Bronchial epithelial cell (primary cell): ENCODE data around the gene WHAMM. TPM values are rescaled to one million over a fixed set of nuclear protein-coding genes. Genes with fewer than 3 reads are reported as not detected.
A peak's percentile ranks its signal among the peaks of the same experiment; 100 is the strongest.

Source experiments
- DNase-seq: peaks from one replicate; pipeline ENCODE4 v3.0.0-alpha.2; 2010; ENCODE audit warnings: low read depth
- FAIRE-seq: peaks from 2 replicates; lab custom pipeline; 2011; peaks lifted over from hg19 to GRCh38; lab: Jason Lieb, UNC
- H3K27me3 ChIP-seq: 2 replicates; pipeline ENCODE4 v1.5.1; 2011; ENCODE audit warnings: low read length; ENCODE audit not compliant: control insufficient read depth, insufficient read depth
- H3K36me3 ChIP-seq: 2 replicates; pipeline ENCODE4 v1.5.1; 2011; ENCODE audit warnings: low read length; ENCODE audit not compliant: control insufficient read depth, insufficient read depth
- H3K4me3 ChIP-seq: 2 replicates; pipeline ENCODE4 v1.5.1; 2011; ENCODE audit warnings: mild to moderate bottlenecking, low read depth, low read length, control low read depth
- total RNA-seq: library from RNA; depleted of rRNA; stranded (reverse); fragments of >200 nt; gene quantifications from 2 replicates; pipeline ENCODE4 v1.2.1, GENCODE V29; 2014
- TF ChIP-seq, protein P1 (sequence below): IDR thresholded peaks from 2 replicates; pipeline ENCODE4 v1.5.1; 2011; ENCODE audit warnings: mild to moderate bottlenecking, moderate library complexity, low read length, control low read depth, inconsistent platforms; ENCODE audit not compliant: insufficient read depth, severe bottlenecking

WHAMM gene
- total RNA-seq, 1 donor from 2014 or later, result 3.2 TPM

DNA sequence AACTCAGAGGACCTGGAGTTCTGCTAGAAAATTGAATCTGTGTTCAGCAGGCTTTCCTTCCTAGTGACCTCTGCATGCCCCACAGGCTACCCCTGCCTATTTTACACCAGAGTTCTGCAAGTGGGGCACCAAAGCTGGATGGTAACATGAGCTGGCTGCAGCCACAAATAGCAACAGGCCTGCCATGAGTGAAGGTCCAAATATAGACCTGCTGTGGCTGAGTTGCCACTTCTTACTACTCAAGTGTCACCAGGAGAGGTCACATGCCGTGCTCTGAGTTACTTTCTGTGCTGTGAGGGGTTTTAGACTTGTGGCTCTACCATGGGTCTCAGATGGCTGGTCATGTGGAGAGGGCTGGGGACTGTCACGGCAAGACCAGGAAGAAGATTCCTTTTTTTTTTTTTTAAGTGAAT is 3.4 kb upstream of the WHAMM start, which contains the start of gene FSD2:
Gene FSD2, minus strand, starts transcription at position 76 of the 413 bp plus-strand sequence. CDS start 18,679 bp downstream, outside the sequence.
- DNase-seq, result no peak
- Histone ChIP-seq H3K36me3 (no peaks in the 10 kb centered on the region), H3K27me3 (no peaks in the 10 kb centered on the region), H3K4me3 (no peak within 1 kb of the TSS)
- TF ChIP-seq, protein P1, sequence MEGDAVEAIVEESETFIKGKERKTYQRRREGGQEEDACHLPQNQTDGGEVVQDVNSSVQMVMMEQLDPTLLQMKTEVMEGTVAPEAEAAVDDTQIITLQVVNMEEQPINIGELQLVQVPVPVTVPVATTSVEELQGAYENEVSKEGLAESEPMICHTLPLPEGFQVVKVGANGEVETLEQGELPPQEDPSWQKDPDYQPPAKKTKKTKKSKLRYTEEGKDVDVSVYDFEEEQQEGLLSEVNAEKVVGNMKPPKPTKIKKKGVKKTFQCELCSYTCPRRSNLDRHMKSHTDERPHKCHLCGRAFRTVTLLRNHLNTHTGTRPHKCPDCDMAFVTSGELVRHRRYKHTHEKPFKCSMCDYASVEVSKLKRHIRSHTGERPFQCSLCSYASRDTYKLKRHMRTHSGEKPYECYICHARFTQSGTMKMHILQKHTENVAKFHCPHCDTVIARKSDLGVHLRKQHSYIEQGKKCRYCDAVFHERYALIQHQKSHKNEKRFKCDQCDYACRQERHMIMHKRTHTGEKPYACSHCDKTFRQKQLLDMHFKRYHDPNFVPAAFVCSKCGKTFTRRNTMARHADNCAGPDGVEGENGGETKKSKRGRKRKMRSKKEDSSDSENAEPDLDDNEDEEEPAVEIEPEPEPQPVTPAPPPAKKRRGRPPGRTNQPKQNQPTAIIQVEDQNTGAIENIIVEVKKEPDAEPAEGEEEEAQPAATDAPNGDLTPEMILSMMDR, result no peak
- FAIRE-seq, result no peak

DNA sequence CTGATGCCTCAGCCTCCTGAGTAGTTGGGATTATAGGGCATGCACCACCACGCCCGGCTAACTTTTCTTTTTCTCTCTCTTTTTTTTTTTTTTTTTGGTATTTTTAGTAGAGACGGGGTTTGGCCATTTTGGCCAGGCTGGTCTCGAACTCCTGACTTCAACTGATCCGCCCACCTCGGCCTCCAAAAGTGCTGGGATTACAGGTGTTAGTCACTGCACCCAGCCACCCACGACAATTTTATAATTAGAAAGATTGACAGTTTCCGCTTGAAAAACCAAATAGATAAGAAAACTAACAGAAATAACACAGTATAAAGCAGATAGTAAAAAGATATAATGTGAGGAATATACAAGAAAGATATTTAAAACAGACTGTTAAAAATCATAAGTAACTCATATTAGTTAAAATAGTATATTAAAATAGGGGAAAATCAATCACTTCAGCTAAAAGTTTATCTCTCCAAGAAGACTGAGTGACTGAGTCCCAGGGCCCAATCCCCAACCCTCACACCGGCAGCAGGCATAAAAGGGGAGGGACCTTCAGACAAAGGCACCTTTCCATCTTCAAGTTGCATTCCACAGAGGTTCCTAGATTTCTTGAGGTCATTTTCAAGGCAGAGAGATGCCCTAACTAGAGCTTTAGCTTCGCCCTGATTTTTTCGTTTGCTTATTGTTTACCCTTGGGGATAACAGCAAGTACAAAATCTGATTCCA is 1.4 kb upstream of the WHAMM start:
- Histone ChIP-seq H3K36me3 (no peaks in the 10 kb centered on the region), H3K27me3 (no peaks in the 10 kb centered on the region), H3K4me3 (no peak overlapping the region)
- DNase-seq, result no peak
- TF ChIP-seq, protein P1, result no peak
- no peak for FAIRE-seq

DNA sequence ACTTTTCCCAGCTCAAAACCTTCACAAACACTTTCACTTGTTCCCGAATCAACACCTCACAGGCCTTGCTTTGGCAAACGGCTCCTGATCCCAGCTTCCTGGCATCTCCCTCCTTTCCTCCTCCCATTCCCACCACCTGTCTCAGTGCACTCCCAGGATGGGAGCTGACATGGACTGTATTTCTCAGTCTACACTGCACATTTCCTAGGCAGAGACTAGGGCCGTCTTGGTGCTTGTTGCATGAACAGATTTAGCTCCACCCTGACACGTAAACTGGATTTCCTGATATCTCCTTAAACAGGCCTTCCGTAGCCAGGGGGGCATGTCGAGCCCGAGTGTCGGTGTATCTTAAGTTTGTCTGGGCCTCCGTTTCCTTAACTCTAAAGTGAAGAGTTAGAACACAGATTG is 790 bp upstream of the WHAMM start:
- no peaks in the 10 kb centered on the region for H3K27me3 ChIP-seq
- H3K4me3 ChIP-seq, result peak overlapping the region; percentile 15
- DNase-seq (no peak), FAIRE-seq (no peak)
- TF ChIP-seq, protein P1, result no peak
- no peaks in the 10 kb centered on the region for H3K36me3 ChIP-seq

DNA sequence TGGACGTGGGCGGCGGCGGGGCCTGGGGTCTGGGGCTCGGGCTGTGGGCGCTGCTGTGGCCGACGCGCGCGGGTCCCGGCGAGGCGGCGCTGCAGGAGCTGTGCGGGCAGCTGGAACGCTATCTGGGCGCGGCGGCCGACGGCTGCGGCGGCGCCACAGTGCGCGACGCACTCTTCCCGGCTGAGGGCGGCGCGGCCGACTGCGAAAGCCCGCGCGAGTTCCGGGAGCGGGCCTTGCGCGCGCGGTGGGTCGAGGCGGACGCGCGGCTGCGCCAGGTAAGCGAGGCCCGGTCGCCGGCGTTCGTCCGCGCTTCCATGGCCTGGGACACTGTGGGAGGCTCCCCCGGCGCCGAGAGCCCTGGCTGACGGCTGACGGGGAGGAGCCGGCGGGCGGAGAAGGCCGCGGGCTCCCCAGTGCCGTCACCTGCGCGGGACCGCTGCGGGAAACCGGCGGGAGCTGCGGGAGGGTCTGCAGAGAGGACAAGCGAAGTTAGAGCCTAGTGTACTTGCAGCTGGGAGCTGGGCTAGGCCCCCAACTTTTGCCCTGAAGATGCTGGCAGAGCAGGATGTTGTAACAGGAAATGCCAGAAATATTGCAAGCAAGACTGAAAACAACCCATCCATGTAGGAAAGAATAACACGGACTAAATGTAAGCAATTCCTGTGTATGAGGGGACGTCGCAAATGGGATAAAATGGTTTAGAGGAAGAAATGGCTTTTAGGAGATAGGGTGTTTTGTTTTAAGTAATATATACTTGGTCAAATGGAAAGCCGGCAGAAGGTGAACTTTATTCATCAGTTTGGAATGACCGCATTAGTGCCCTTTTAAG is 847 bp downstream of the WHAMM start:
- TF ChIP-seq, protein P1, result no peak
- FAIRE-seq, result no peak
- H3K27me3 ChIP-seq, result no peaks in the 10 kb centered on the region
- H3K36me3 ChIP-seq, result peaks cover 1% of the 10 kb centered on the region
- H3K4me3 ChIP-seq, result peak overlapping the region; percentile 94
- peak; percentile 43 for DNase-seq

DNA sequence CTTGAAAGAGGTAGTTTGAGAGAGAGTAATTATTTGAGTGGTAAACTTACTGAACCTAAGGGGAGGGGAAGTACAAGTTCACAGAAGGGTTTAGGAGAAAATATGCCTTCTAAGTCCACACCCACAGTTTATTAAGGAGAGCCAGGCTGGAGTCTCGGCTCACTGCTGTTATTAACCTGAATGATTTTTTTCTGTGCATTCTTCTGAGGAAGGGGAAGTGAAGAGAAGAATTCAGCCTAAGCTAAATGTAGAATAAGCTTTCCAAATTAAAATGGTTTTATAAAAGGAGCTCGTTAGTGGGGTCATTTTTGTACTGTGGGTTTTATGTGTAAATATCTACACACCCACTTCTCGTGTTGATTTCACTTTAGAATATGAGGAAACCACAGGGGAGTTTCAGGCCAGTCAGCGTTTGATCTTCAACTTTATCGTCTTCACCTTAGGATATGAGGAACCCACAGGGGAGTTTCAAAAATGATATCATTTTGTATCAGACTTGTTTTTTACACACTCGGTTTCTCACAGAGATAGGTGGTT is 1.5 kb downstream of the WHAMM start:
- Histone ChIP-seq H3K4me3 (peak overlapping the region; percentile 94), H3K27me3 (no peaks in the 10 kb centered on the region), H3K36me3 (peaks cover 3% of the 10 kb centered on the region)
- FAIRE-seq, result no peak
- peak; percentile 28 for DNase-seq
- TF ChIP-seq, protein P1, result no peak
